KOPT-K1 (cell line): ENCODE measurements around the gene AFAP1L1.

Source experiments
- H3K27ac ChIP-seq: fragments of 200-600 bp; sonication (generic); 2 replicates; pipeline ENCODE4 v1.5.1; 2016; ENCODE audit warnings: antibody characterized with exemption, mild to moderate bottlenecking, low read depth, low read length; ENCODE audit not compliant: poor library complexity, severe bottlenecking
- H3K36me3 ChIP-seq: fragments of 200-600 bp; sonication (generic); 2 replicates; pipeline ENCODE4 v1.5.1; 2017; ENCODE audit warnings: antibody characterized with exemption, mild to moderate bottlenecking, low read length, moderate library complexity; ENCODE audit not compliant: insufficient read depth
- H3K9me3 ChIP-seq: fragments of 200-600 bp; sonication (generic); 2 replicates; pipeline ENCODE4 v1.5.1; 2017; ENCODE audit warnings: antibody characterized with exemption, low read length, mild to moderate bottlenecking; ENCODE audit not compliant: insufficient read depth, poor library complexity, severe bottlenecking

Gene AFAP1L1

DNA sequence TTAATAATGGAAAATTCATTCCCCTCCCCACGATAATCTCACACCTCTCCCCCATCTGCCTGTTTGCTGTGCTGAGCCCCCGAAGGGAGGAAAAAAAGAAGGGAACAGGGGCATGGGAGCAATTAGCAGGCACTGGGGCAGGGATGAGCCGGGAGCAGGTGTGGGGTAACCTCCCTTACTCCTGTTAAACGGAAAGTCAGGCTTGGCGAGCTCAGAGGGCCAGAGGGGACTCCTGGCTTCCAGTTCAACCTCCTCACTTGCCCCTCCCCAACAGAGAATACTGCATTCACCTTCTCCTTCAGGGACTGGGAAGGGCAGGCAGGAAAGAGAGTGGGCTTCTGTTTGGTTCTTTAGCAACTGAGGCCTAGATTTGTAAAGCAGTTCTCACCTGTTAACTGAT, 1.6 kb downstream of the AFAP1L1 start:
- Histone ChIP-seq H3K27ac (no peak overlapping the region), H3K9me3 (peaks cover 10% of the 10 kb centered on the region), H3K36me3 (no peaks in the 10 kb centered on the region)

- peaks cover 3% of the 10 kb centered on the region for H3K9me3 ChIP-seq
These were observed 2.3 kb downstream of the AFAP1L1 start for GRCh38 chr5:149273950-149274349.

GRCh38 chr5:149274939-149275338, 3.3 kb downstream of the AFAP1L1 start:
- Histone ChIP-seq H3K27ac (no peak overlapping the region), H3K9me3 (no peaks in the 10 kb centered on the region), H3K36me3 (no peaks in the 10 kb centered on the region)

More at GRCh38 chr5:149273950-149274349, 2.3 kb downstream of the AFAP1L1 start:
- Histone ChIP-seq H3K27ac (no peak overlapping the region), H3K36me3 (no peaks in the 10 kb centered on the region)

DNA sequence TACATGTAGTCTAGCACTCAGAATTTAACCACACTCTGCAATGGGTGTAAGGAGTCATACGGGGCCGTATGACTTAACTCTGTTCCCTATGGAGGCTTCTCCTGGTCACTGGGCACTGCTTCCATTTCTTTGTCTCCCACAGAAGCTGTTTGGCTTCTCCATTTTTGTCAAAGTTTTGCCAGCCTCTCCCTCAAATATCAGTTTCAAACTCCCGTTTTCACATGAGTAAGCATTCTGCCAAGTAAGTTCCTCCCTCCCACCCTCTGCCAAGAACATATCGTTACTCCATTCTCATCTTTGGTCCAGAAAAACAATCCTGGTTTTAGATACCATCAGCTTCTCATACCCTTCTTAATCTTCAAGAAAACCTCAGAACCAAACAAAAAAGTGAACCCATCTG, 6.1 kb downstream of the AFAP1L1 start:
- Histone ChIP-seq H3K27ac (no peak overlapping the region), H3K9me3 (no peaks in the 10 kb centered on the region), H3K36me3 (no peaks in the 10 kb centered on the region)

- Histone ChIP-seq H3K9me3 (no peaks in the 10 kb centered on the region), H3K27ac (no peak overlapping the region), H3K36me3 (no peaks in the 10 kb centered on the region)
These were observed 7.0 kb downstream of the AFAP1L1 start for GRCh38 chr5:149278451-149279210.

DNA sequence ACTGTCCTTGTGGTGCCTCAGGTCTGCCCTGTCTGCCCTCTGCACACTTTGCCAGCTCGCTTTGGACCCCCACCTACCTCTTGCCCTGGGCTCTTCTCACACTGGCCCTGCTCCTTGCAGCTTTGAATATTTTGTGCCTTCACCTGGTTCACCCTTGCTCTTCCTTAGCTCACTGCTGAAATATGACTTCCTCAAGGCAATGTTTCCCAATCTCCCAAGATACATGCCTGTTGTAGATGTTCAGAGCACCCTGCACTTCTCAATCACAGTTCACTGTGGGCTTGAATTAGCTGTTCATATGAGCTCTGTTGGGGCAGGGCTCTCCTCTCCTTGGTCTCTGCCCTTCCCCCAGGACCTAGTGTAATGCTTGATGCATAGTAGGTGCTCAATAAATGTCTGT, 8.0 kb downstream of the AFAP1L1 start:
- no peak overlapping the region for H3K27ac ChIP-seq
- no peaks in the 10 kb centered on the region for H3K36me3 ChIP-seq
- no peaks in the 10 kb centered on the region for H3K9me3 ChIP-seq

DNA sequence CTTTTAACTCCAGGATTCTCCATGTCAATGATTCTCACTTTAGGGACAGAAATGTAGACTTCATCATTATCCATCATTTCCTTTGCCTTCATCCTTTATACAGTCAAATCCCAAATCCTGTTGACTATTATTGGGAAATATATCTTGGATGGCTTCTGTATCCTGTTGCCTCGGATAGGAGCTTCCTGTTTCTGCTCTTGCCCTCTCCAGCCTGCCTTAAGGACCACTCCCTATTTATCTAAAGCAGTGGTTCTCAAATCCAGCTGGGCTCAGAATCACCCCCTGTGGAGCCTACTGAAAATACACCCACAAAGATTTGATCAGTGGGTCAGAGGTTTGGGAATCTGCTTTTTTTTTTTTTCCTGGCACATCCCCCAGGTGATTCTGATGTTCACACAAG, 8.5 kb downstream of the AFAP1L1 start:
- Histone ChIP-seq H3K36me3 (no peaks in the 10 kb centered on the region), H3K9me3 (no peaks in the 10 kb centered on the region), H3K27ac (no peak overlapping the region)

DNA sequence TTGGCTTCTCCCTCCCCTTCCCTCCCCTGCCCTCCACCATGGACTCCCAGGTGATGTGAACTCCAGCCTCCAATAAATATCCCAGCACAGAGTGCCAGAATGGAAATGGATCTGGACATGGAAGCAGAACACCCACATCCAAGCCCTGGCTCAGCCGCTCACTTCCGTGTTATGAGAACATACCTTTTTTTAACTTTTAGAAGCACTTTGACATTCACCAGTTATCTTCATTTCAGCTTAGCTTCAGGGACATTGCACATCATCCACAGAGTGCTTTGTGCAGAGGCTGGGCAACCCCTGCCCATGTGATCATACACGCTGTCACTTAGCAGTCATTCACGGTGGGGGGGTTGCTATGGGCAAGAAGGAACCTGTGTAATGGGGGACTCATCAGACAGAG, 9.1 kb downstream of the AFAP1L1 start:
- H3K9me3 ChIP-seq: no peaks in the 10 kb centered on the region
- no peaks in the 10 kb centered on the region for H3K36me3 ChIP-seq
- H3K27ac ChIP-seq: no peak overlapping the region

GRCh38 chr5:149282027-149282965, 10.6 kb downstream of the AFAP1L1 start:
- Histone ChIP-seq H3K27ac (no peak overlapping the region), H3K36me3 (no peaks in the 10 kb centered on the region), H3K9me3 (no peaks in the 10 kb centered on the region)

- H3K27ac ChIP-seq: no peak overlapping the region
- H3K36me3 ChIP-seq: no peaks in the 10 kb centered on the region
- no peaks in the 10 kb centered on the region for H3K9me3 ChIP-seq
These were observed 11.3 kb downstream of the AFAP1L1 start for GRCh38 chr5:149282966-149283332.

GRCh38 chr5:149283626-149284480, 12.2 kb downstream of the AFAP1L1 start:
- Histone ChIP-seq H3K9me3 (no peaks in the 10 kb centered on the region), H3K27ac (no peak overlapping the region), H3K36me3 (no peaks in the 10 kb centered on the region)

DNA sequence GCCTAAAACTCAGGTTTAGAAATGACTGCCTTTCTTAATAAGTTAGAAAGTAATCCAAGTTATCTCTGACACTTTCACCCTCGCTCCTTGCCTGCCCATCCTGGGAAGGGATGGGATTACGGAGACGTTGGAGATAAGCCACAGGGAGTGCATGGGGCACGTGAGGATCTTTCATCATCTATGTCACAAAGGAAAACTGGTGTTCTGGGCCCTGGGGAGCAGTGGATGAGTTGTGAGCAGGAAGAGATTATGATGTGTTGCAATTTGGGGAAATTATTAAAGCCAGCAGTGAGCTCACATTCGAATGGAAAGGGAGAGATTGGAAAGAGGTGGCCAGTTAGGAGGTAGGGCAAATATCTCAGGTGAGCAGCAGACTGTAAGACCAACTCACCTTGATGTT, 12.8 kb downstream of the AFAP1L1 start:
- Histone ChIP-seq H3K36me3 (no peaks in the 10 kb centered on the region), H3K27ac (no peak overlapping the region), H3K9me3 (no peaks in the 10 kb centered on the region)

GRCh38 chr5:149285153-149285552, 13.5 kb downstream of the AFAP1L1 start:
- Histone ChIP-seq H3K9me3 (no peaks in the 10 kb centered on the region), H3K27ac (no peak overlapping the region), H3K36me3 (no peaks in the 10 kb centered on the region)

DNA sequence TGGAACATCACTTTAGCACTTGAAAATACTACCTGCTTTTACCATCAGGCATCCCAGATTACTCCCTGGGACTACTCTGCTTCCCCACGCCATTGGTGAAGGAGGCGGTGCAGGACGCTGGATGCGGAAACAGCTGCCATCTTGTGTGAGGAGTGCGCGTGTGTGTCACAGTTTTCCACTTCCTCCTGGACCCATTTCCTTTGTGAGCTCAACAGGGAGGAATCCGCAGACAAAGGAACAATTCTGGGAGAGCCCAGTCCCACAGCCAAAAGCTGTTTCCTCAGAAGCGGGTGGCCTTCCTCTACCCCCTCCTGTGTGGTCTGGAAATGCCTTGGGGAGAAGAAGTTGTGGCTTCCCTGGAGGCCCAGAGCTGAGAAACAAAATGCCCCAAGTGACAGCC, 16.8 kb downstream of the AFAP1L1 start:
- no peaks in the 10 kb centered on the region for H3K9me3 ChIP-seq
- no peaks in the 10 kb centered on the region for H3K36me3 ChIP-seq
- H3K27ac ChIP-seq: no peak overlapping the region

GRCh38 chr5:149289301-149289700, 17.6 kb downstream of the AFAP1L1 start:
- no peak overlapping the region for H3K27ac ChIP-seq
- H3K9me3 ChIP-seq: no peaks in the 10 kb centered on the region
- H3K36me3 ChIP-seq: no peaks in the 10 kb centered on the region
